WTC11 (cell line): Measurements from ENCODE around the gene SRRT.
A peak's percentile ranks its signal among the peaks of the same experiment; 100 is the strongest.

Experiments
- ATF1 ChIP-seq: sonication (generic); formaldehyde crosslinking; IDR thresholded peaks from 2 replicates; pipeline ENCODE4 v1.8.1; 2023; ENCODE audit warnings: mild to moderate bottlenecking, moderate library complexity, missing genetic modification reagents
- ATF3 ChIP-seq: sonication (generic); formaldehyde crosslinking; conservative IDR thresholded peaks from 2 replicates; pipeline ENCODE4 v1.8.1; 2022; ENCODE audit warnings: mild to moderate bottlenecking, missing genetic modification reagents
- CTCF ChIP-seq: fragments of 200-600 bp; IDR thresholded peaks from 2 replicates; pipeline ENCODE4 v1.8.0; 2022; ENCODE audit warnings: antibody characterized with exemption
- MAX ChIP-seq: sonication (generic); formaldehyde crosslinking; IDR thresholded peaks from 2 replicates; pipeline ENCODE4 v1.8.0; 2022; ENCODE audit warnings: mild to moderate bottlenecking, missing genetic modification reagents
- MLX ChIP-seq: sonication (generic); formaldehyde crosslinking; IDR thresholded peaks from 2 replicates; pipeline ENCODE4 v1.8.1; 2023; ENCODE audit warnings: mild to moderate bottlenecking, missing genetic modification reagents, moderate library complexity
- NR1H2 ChIP-seq: sonication (generic); formaldehyde crosslinking; IDR thresholded peaks from 2 replicates; pipeline ENCODE4 v1.9.0; 2021; ENCODE audit warnings: mild to moderate bottlenecking, moderate library complexity, missing genetic modification reagents
- PREB ChIP-seq: sonication (generic); formaldehyde crosslinking; IDR thresholded peaks from 2 replicates; pipeline ENCODE4 v1.8.1; 2022; ENCODE audit warnings: mild to moderate bottlenecking, missing genetic modification reagents, moderate library complexity, borderline replicate concordance
- USF2 ChIP-seq: sonication (generic); formaldehyde crosslinking; IDR thresholded peaks from 2 replicates; pipeline ENCODE4 v1.8.1; 2023; ENCODE audit warnings: mild to moderate bottlenecking, missing genetic modification reagents, moderate library complexity
- ZNF263 ChIP-seq: sonication (generic); formaldehyde crosslinking; IDR thresholded peaks from 2 replicates; pipeline ENCODE4 v1.8.1; 2022; ENCODE audit warnings: low read depth, mild to moderate bottlenecking, moderate library complexity, missing genetic modification reagents

- no peak for TF ChIP-seq CTCF
- TF ChIP-seq PREB: no peak
- no peak for TF ChIP-seq NR1H2 (CRISPR knock-in tag)
- peak; percentile 70 for TF ChIP-seq MAX
- TF ChIP-seq ATF3 (CRISPR knock-in tag): 0 out of 2 replicates have a peak, but pooled peaks have one; percentile 16
- TF ChIP-seq ZNF263: no peak
- no peak for TF ChIP-seq MLX (CRISPR knock-in tag)
- peak; percentile 57 for TF ChIP-seq USF2 (CRISPR knock-in tag)
- TF ChIP-seq ATF1 (CRISPR knock-in tag): no peak
Measured at GRCh38 chr7:100895956-100896731, 21.2 kb downstream of the SRRT start.
